ENCODE results near the gene PDCD7.

PDCD7 gene

GRCh38 chr15:65069779-65070546 is 63.6 kb downstream of the PDCD7 start:
- no peak for DNase-seq

GRCh38 chr15:65069179-65069578 is 64.4 kb downstream of the PDCD7 start:
- no peak for DNase-seq

- no peak for DNase-seq
Observed at GRCh38 chr15:65068403-65068788, 65.2 kb downstream of the PDCD7 start.

GRCh38 chr15:65067645-65068402 is 65.8 kb downstream of the PDCD7 start, which contains the start of gene RASL12:
Gene RASL12 (minus strand): TSS chr15:65067991. CDS start chr15:65067835, 156 bp downstream.
- DNase-seq = no peak
